Esophagus squamous epithelium (tissue), 4 donors: ENCODE results near the gene KCNH1.

ENCODE experiments used
- POLR2A ChIP-seq, 4 donors: fragments of 450-650 bp; IDR thresholded peaks; one replicate each; pipeline ENCODE4 v1.6.1; 2017; ENCODE audit warnings: antibody characterized with exemption in 4 of 4, mild to moderate bottlenecking in 4 of 4, moderate library complexity in 3 of 4
- TF ChIP-seq, protein P1 (sequence below), 6 experiments: fragments of 450-650 bp in 4 of 6; fragments of 200-600 bp in 2 of 6; sonication (generic) in 2 of 6; IDR thresholded peaks; one replicate each; pipeline ENCODE4 v1.5.1; 2016 to 2019; ENCODE audit warnings: antibody characterized with exemption in 6 of 6, mild to moderate bottlenecking in 4 of 6, moderate library complexity in 4 of 6

DNA sequence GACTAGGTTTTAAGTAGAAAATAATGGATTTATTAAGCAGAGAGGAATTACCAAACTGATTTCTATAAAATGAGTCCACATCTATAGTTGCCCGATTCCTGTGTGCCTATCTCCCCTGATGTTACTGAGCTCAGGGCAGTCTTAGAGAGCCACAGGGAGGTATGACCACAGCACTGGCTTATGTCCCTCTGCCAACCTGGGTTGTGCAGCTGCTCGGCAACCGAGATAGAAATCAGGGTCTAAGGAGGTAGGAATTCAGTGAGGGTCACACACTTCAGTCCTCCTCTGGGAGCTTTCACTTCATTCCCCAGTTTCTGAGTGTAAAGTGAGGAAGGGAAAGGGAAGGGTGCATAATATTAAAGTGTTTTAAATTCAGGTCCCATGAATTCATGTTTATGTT, 386.8 kb downstream of the KCNH1 start:
- TF ChIP-seq, protein P1, sequence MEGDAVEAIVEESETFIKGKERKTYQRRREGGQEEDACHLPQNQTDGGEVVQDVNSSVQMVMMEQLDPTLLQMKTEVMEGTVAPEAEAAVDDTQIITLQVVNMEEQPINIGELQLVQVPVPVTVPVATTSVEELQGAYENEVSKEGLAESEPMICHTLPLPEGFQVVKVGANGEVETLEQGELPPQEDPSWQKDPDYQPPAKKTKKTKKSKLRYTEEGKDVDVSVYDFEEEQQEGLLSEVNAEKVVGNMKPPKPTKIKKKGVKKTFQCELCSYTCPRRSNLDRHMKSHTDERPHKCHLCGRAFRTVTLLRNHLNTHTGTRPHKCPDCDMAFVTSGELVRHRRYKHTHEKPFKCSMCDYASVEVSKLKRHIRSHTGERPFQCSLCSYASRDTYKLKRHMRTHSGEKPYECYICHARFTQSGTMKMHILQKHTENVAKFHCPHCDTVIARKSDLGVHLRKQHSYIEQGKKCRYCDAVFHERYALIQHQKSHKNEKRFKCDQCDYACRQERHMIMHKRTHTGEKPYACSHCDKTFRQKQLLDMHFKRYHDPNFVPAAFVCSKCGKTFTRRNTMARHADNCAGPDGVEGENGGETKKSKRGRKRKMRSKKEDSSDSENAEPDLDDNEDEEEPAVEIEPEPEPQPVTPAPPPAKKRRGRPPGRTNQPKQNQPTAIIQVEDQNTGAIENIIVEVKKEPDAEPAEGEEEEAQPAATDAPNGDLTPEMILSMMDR (IDR thresholded peaks at IDR 0.05) = no peak
- TF ChIP-seq POLR2A (IDR thresholded peaks at IDR 0.05) = no peak
